ENCODE measurements around the gene ILDR2. TPM values are rescaled to one million over a fixed set of nuclear protein-coding genes. Genes with fewer than 3 reads are reported as not detected.

The ILDR2 gene
- total RNA-seq, 1 donor: 0.36 TPM

DNA sequence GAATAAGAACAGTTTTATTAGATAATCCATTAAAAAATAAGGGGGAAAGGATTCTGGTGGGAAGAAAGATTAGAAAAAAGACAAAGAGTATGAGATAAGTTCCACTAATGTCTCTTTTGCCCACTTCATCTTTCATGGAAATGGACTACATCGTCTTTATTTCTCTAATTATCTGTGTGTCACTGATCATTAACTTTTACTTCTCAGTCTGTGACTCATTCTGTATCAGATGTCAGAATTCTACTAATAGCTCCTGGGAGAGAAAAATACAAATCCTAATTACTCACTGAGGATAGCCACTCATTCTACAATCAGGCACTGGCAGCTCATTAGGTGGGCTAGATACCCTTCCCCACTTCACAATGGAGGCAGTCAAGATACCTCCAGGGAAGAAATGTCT, 41.7 kb downstream of the ILDR2 start:
- Histone ChIP-seq H3K4me3 (ENCODE audit: insufficient read depth, low read length) (no peak overlapping the region), H3K4me1 (ENCODE audit: insufficient read depth, low read length) (no peaks in the 10 kb centered on the region), H4K20me1 (ENCODE audit: insufficient read depth, low read length) (no peaks in the 10 kb centered on the region), H3K27ac (ENCODE audit: low read depth, low read length) (no peak overlapping the region), H3K27me3 (ENCODE audit: insufficient read depth, low read length) (peaks cover 12% of the 10 kb centered on the region), H2AFZ (ENCODE audit: low read length) (no peak overlapping the region), H3K4me2 (ENCODE audit: insufficient read depth, low read length) (no peak overlapping the region), H3K9me3 (ENCODE audit: low read depth, low read length) (no peaks in the 10 kb centered on the region), H3K36me3 (ENCODE audit: insufficient read depth, low read length) (no peaks in the 10 kb centered on the region), H3K79me2 (ENCODE audit: insufficient read depth, low read length) (no peaks in the 10 kb centered on the region)
- DNase-seq (ENCODE audit: insufficient read length, low spot score, missing footprints): no peak
- TF ChIP-seq, protein P1, sequence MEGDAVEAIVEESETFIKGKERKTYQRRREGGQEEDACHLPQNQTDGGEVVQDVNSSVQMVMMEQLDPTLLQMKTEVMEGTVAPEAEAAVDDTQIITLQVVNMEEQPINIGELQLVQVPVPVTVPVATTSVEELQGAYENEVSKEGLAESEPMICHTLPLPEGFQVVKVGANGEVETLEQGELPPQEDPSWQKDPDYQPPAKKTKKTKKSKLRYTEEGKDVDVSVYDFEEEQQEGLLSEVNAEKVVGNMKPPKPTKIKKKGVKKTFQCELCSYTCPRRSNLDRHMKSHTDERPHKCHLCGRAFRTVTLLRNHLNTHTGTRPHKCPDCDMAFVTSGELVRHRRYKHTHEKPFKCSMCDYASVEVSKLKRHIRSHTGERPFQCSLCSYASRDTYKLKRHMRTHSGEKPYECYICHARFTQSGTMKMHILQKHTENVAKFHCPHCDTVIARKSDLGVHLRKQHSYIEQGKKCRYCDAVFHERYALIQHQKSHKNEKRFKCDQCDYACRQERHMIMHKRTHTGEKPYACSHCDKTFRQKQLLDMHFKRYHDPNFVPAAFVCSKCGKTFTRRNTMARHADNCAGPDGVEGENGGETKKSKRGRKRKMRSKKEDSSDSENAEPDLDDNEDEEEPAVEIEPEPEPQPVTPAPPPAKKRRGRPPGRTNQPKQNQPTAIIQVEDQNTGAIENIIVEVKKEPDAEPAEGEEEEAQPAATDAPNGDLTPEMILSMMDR (IDR thresholded peaks at IDR 0.05; ENCODE audit: extremely low read depth, low read depth, low read length): no peak

DNA sequence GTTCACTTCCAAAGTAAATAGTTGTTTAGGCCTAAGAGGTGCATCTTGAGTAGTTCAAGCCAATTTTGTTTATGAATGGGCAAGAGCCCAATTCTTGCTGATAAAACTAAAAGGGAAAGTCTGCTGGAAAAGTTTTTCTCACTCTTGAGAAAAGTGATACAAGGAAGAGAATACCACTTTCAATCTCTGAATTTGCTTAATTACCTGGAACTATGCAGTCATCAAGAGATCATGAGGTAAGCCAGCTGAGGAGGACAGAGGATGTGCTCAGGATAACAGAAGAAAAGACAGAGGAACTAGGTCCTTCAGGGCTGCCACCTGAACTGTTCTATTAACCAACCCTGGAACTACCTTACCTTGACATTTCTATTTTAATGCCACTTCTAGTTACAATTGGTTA, 42.2 kb downstream of the ILDR2 start:
- no peaks in the 10 kb centered on the region for H3K36me3 ChIP-seq (ENCODE audit: insufficient read depth, low read length)
- H3K79me2 ChIP-seq (ENCODE audit: insufficient read depth, low read length): no peaks in the 10 kb centered on the region
- DNase-seq (ENCODE audit: insufficient read length, low spot score, missing footprints): no peak
- H3K4me2 ChIP-seq (ENCODE audit: insufficient read depth, low read length): no peak overlapping the region
- H3K27me3 ChIP-seq (ENCODE audit: insufficient read depth, low read length): peaks cover 14% of the 10 kb centered on the region
- no peaks in the 10 kb centered on the region for H3K4me1 ChIP-seq (ENCODE audit: insufficient read depth, low read length)
- H2AFZ ChIP-seq (ENCODE audit: low read length): no peak overlapping the region
- no peak overlapping the region for H3K27ac ChIP-seq (ENCODE audit: low read depth, low read length)
- H3K4me3 ChIP-seq (ENCODE audit: insufficient read depth, low read length): no peak overlapping the region
- TF ChIP-seq, protein P1 (IDR thresholded peaks at IDR 0.05; ENCODE audit: extremely low read depth, low read depth, low read length): no peak
- H4K20me1 ChIP-seq (ENCODE audit: insufficient read depth, low read length): no peaks in the 10 kb centered on the region
- H3K9me3 ChIP-seq (ENCODE audit: low read depth, low read length): no peaks in the 10 kb centered on the region

DNA sequence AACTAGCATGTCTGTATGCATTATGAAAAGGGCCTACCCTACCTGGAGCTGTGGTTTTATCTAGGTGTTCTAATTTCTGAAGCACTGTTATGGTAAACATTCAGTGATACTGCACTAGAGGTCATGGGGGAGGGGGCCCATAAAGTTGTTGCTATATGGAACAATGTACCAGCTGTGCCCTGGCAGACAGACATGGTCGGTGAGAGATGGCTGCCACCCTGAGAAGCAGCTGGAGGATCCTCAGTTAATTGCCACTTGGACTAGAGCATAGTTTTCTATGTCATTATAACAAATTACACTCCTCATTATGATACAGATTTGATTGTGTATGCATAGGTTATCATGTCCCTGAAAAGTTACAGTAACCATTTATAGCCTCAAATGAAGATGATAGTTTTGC, 45.4 kb downstream of the ILDR2 start:
- Histone ChIP-seq H2AFZ (ENCODE audit: low read length) (no peak overlapping the region), H3K4me2 (ENCODE audit: insufficient read depth, low read length) (no peak overlapping the region), H4K20me1 (ENCODE audit: insufficient read depth, low read length) (no peaks in the 10 kb centered on the region), H3K27me3 (ENCODE audit: insufficient read depth, low read length) (peaks cover 15% of the 10 kb centered on the region), H3K27ac (ENCODE audit: low read depth, low read length) (no peak overlapping the region), H3K4me1 (ENCODE audit: insufficient read depth, low read length) (peaks cover 9% of the 10 kb centered on the region), H3K9me3 (ENCODE audit: low read depth, low read length) (no peaks in the 10 kb centered on the region), H3K79me2 (ENCODE audit: insufficient read depth, low read length) (no peaks in the 10 kb centered on the region), H3K4me3 (ENCODE audit: insufficient read depth, low read length) (no peak overlapping the region), H3K36me3 (ENCODE audit: insufficient read depth, low read length) (no peaks in the 10 kb centered on the region)
- no peak for DNase-seq (ENCODE audit: insufficient read length, low spot score, missing footprints)
- TF ChIP-seq, protein P1 (IDR thresholded peaks at IDR 0.05; ENCODE audit: extremely low read depth, low read depth, low read length): no peak

DNA sequence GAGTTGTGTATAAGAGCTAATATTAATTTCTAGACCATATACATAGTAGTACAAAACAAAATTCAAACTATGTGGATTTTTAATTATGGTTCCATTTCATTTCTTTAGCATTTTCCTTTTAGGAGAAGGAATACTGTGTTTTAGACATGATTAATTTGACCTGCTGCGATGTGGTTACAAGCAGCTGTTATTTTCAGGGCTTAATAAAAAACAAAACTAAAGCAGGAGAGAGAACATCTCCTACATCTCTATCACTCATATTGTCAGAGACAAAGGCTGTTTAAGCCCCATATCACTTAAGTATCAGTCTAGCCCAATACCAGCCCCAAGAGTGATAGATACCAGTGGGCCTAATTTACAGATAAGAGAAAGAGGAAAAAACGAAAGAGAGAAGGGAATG, 47.6 kb downstream of the ILDR2 start:
- Histone ChIP-seq H3K27ac (ENCODE audit: low read depth, low read length) (no peak overlapping the region), H3K4me1 (ENCODE audit: insufficient read depth, low read length) (peaks cover 9% of the 10 kb centered on the region), H2AFZ (ENCODE audit: low read length) (no peak overlapping the region), H4K20me1 (ENCODE audit: insufficient read depth, low read length) (no peaks in the 10 kb centered on the region), H3K27me3 (ENCODE audit: insufficient read depth, low read length) (peaks cover 16% of the 10 kb centered on the region), H3K4me2 (ENCODE audit: insufficient read depth, low read length) (no peak overlapping the region), H3K79me2 (ENCODE audit: insufficient read depth, low read length) (no peaks in the 10 kb centered on the region), H3K36me3 (ENCODE audit: insufficient read depth, low read length) (no peaks in the 10 kb centered on the region), H3K9me3 (ENCODE audit: low read depth, low read length) (no peaks in the 10 kb centered on the region), H3K4me3 (ENCODE audit: insufficient read depth, low read length) (no peak overlapping the region)
- DNase-seq (ENCODE audit: insufficient read length, low spot score, missing footprints): no peak
- TF ChIP-seq, protein P1 (IDR thresholded peaks at IDR 0.05; ENCODE audit: extremely low read depth, low read depth, low read length): no peak
